ENCODE data around the gene KIAA1549.

DNA sequence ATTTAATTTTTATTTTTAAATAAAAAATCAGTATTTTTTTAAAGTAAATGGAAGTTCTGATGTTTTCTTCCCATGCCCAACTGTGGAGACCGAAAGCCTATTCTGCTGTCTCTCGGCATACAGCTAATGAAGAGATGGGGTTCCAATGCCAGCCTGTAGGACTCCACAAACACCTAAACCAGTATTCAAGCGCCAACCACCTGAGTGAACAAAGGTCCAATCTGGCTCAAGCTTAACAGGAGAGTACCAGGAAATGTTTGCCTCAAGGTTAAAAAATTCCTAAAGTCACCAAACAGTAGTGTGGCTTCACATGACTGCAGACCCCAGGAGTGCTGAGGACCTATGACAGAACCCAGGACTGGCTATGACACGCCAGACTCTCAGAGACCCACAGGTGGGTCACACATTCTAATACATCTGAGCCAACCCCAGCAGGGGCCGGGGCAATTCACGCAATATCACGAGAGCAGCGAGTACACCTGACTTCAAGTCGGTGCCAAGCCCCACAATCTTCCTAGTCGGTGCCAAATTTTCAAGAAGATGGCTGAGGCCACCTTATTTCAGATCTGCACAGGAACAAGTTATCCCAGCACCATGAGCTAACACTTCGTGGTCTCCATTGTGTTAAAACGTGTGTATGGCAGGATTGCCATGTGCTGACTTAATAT lies 31.6 kb downstream of the KIAA1549 start:
- TF ChIP-seq CTCF (conservative IDR thresholded peaks at IDR 0.05 in 1 of 2, IDR thresholded peaks at IDR 0.05 in 1 of 2; ENCODE audit: extremely low read depth in 1 of 2, insufficient read depth in 1 of 2, low read depth in 1 of 2, low read length in 2 of 2) (no peak), EZH2 (IDR thresholded peaks at IDR 0.05; ENCODE audit: borderline replicate concordance, low read length) (no peak)
